Measurements from ENCODE around the gene PLAGL1.

- TF ChIP-seq, protein P1, sequence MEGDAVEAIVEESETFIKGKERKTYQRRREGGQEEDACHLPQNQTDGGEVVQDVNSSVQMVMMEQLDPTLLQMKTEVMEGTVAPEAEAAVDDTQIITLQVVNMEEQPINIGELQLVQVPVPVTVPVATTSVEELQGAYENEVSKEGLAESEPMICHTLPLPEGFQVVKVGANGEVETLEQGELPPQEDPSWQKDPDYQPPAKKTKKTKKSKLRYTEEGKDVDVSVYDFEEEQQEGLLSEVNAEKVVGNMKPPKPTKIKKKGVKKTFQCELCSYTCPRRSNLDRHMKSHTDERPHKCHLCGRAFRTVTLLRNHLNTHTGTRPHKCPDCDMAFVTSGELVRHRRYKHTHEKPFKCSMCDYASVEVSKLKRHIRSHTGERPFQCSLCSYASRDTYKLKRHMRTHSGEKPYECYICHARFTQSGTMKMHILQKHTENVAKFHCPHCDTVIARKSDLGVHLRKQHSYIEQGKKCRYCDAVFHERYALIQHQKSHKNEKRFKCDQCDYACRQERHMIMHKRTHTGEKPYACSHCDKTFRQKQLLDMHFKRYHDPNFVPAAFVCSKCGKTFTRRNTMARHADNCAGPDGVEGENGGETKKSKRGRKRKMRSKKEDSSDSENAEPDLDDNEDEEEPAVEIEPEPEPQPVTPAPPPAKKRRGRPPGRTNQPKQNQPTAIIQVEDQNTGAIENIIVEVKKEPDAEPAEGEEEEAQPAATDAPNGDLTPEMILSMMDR (IDR thresholded peaks at IDR 0.05), result no peak
- TF ChIP-seq POLR2A (IDR thresholded peaks at IDR 0.05), result no peak
These were observed 28.2 kb upstream of the PLAGL1 start for GRCh38 chr6:144036064-144036834.

Measured in lower leg skin (tissue), 3 donors.